Keratinocyte (primary cell): Measurements from ENCODE around the gene MEGF11. TPM values are rescaled to one million over a fixed set of nuclear protein-coding genes. Genes with fewer than 3 reads are reported as not detected.
A peak's percentile ranks its signal among the peaks of the same experiment; 100 is the strongest.

Experiments used
- DNase-seq: peaks from one replicate; pipeline ENCODE4 v3.0.0-alpha.2; 2011; ENCODE audit warnings: low read depth, missing footprints, low spot score
- FAIRE-seq: peaks from 2 replicates; lab custom pipeline; 2011; peaks lifted over from hg19 to GRCh38; lab: Jason Lieb, UNC
- H2AFZ ChIP-seq: 2 replicates; pipeline ENCODE4 v1.6.0; 2012; ENCODE audit warnings: low read length, control low read depth, inconsistent platforms; ENCODE audit not compliant: control insufficient read depth
- H3K27ac ChIP-seq: 2 replicates; pipeline ENCODE4 v1.5.1; 2011; ENCODE audit warnings: low read length; ENCODE audit not compliant: control insufficient read depth, insufficient read depth
- H3K27me3 ChIP-seq: 3 replicates; pipeline ENCODE4 v1.6.0; 2011; ENCODE audit warnings: low read length; ENCODE audit not compliant: control insufficient read depth, insufficient read depth; ENCODE audit errors: extremely low read depth
- H3K36me3 ChIP-seq, 2 experiments: 2 replicates in 1 of 2; 3 replicates in 1 of 2; pipeline ENCODE4 v1.5.1; 2011; ENCODE audit warnings: low read length in 2 of 2, mild to moderate bottlenecking in 1 of 2; ENCODE audit not compliant: control insufficient read depth in 2 of 2, insufficient read depth in 2 of 2; ENCODE audit errors: extremely low read depth in 1 of 2
- H3K4me1 ChIP-seq: 3 replicates; pipeline ENCODE4 v1.5.1; 2011; ENCODE audit warnings: low read length; ENCODE audit not compliant: control insufficient read depth, insufficient read depth; ENCODE audit errors: extremely low read depth
- H3K4me2 ChIP-seq: 3 replicates; pipeline ENCODE4 v1.6.0; 2011; ENCODE audit warnings: low read depth, low read length; ENCODE audit not compliant: control insufficient read depth, insufficient read depth; ENCODE audit errors: extremely low read depth
- H3K4me3 ChIP-seq, 3 experiments: fragments of 200-600 bp in 1 of 3; sonication (generic) in 1 of 3; 2 replicates in 2 of 3; 3 replicates in 1 of 3; pipeline ENCODE4 v1.5.1; 2011 to 2016; ENCODE audit warnings: low read length in 3 of 3, mild to moderate bottlenecking in 3 of 3, control low read depth in 2 of 3, inconsistent platforms in 1 of 3, low read depth in 1 of 3, mixed read lengths in 1 of 3, mixed run types in 1 of 3, moderate library complexity in 1 of 3; ENCODE audit not compliant: control insufficient read depth in 2 of 3, insufficient read depth in 2 of 3; ENCODE audit errors: extremely low read depth in 1 of 3
- H3K79me2 ChIP-seq: 2 replicates; pipeline ENCODE4 v1.6.0; 2012; ENCODE audit warnings: low read length; ENCODE audit not compliant: control insufficient read depth, insufficient read depth
- H3K9ac ChIP-seq: 3 replicates; pipeline ENCODE4 v1.6.0; 2011; ENCODE audit warnings: low read length; ENCODE audit not compliant: control insufficient read depth, insufficient read depth; ENCODE audit errors: extremely low read depth
- H3K9me1 ChIP-seq: 3 replicates; pipeline ENCODE4 v1.6.0; 2011; ENCODE audit warnings: low read length; ENCODE audit not compliant: control insufficient read depth, insufficient read depth; ENCODE audit errors: extremely low read depth
- H3K9me3 ChIP-seq: 2 replicates; pipeline ENCODE4 v1.5.1; 2012; ENCODE audit warnings: low read depth, low read length; ENCODE audit not compliant: control insufficient read depth
- H4K20me1 ChIP-seq: 3 replicates; pipeline ENCODE4 v1.6.0; 2011; ENCODE audit warnings: low read length; ENCODE audit not compliant: control insufficient read depth, insufficient read depth; ENCODE audit errors: extremely low read depth
- EZH2 ChIP-seq: IDR thresholded peaks from one replicate; pipeline ENCODE4 v1.6.1; 2012; ENCODE audit warnings: inconsistent platforms, mild to moderate bottlenecking, low read length, moderate library complexity
- dilution Hi-C: fragments of 300-500 bp; cut with MboI; formaldehyde crosslinking; loops from one replicate; pipeline ENCODE4 v1.7.0; 2020; ENCODE audit warnings: low sequenced_read_pairs; ENCODE audit not compliant: extremely low pct_ligation_motif_present
- polyA plus RNA-seq, 5 experiments: library from polyadenylated mRNA; depleted of rRNA in 3 of 5; stranded (reverse) in 3 of 5; stranded (forward) in 1 of 5; unstranded in 1 of 5; fragments of >200 nt; gene quantifications; 1 replicate in 1 of 5; 2 replicates in 3 of 5; 3 replicates in 1 of 5; pipeline versions ENCODE4 v1.2.1 to v1.2.3, GENCODE V29; 2011 to 2012; ENCODE audit warnings: missing spikeins in 2 of 5, low read depth in 1 of 5, low replicate concordance in 1 of 5
- TF ChIP-seq, protein P1 (sequence below), 3 experiments: IDR thresholded peaks in 1 of 3; conservative IDR thresholded peaks in 1 of 3; optimal IDR thresholded peaks in 1 of 3; 2 replicates in 2 of 3; 3 replicates in 1 of 3; pipeline versions ENCODE3 to v1.5.1; 2011; ENCODE audit warnings: low read length in 3 of 3, mild to moderate bottlenecking in 3 of 3, moderate library complexity in 2 of 3, control low read depth in 1 of 3, inconsistent platforms in 1 of 3; ENCODE audit not compliant: insufficient read depth in 2 of 3; ENCODE audit errors: extremely low read depth in 1 of 3

The MEGF11 gene
- polyA plus RNA-seq, 1 donor (not counting 4 experiments of a cell fraction or from before 2014, with no cell fraction given) = not detected

GRCh38 chr15:65956307-65956706, 297.2 kb downstream of the MEGF11 start:
- Histone ChIP-seq H3K9me1 (no peaks in the 10 kb centered on the region), H3K9me3 (no peaks in the 10 kb centered on the region), H3K36me3 (no peaks in the 10 kb centered on the region), H3K79me2 (no peaks in the 10 kb centered on the region), H3K4me3 (no peak overlapping the region), H3K27me3 (peaks cover 17% of the 10 kb centered on the region), H2AFZ (no peak overlapping the region), H4K20me1 (no peaks in the 10 kb centered on the region), H3K27ac (no peak overlapping the region), H3K9ac (no peak overlapping the region), H3K4me2 (no peak overlapping the region), H3K4me1 (peaks cover 5% of the 10 kb centered on the region)
- dilution Hi-C loops = no loop called here
- FAIRE-seq = no peak
- no peak for TF ChIP-seq EZH2
- TF ChIP-seq, protein P1, sequence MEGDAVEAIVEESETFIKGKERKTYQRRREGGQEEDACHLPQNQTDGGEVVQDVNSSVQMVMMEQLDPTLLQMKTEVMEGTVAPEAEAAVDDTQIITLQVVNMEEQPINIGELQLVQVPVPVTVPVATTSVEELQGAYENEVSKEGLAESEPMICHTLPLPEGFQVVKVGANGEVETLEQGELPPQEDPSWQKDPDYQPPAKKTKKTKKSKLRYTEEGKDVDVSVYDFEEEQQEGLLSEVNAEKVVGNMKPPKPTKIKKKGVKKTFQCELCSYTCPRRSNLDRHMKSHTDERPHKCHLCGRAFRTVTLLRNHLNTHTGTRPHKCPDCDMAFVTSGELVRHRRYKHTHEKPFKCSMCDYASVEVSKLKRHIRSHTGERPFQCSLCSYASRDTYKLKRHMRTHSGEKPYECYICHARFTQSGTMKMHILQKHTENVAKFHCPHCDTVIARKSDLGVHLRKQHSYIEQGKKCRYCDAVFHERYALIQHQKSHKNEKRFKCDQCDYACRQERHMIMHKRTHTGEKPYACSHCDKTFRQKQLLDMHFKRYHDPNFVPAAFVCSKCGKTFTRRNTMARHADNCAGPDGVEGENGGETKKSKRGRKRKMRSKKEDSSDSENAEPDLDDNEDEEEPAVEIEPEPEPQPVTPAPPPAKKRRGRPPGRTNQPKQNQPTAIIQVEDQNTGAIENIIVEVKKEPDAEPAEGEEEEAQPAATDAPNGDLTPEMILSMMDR (optimal IDR thresholded peaks at IDR 0.05 in 1 of 3, IDR thresholded peaks at IDR 0.05 in 1 of 3, conservative IDR thresholded peaks at IDR 0.05 in 1 of 3; ENCODE audit: extremely low read depth in 1 of 3, insufficient read depth in 2 of 3, low read length in 3 of 3) = no peak
- DNase-seq = no peak

- FAIRE-seq (peak; percentile 44), DNase-seq (peak; percentile 32)
- H3K36me3 ChIP-seq = no peaks in the 10 kb centered on the region
- H3K4me2 ChIP-seq = no peak overlapping the region
- no peak overlapping the region for H3K4me3 ChIP-seq
- no peaks in the 10 kb centered on the region for H4K20me1 ChIP-seq
- H3K79me2 ChIP-seq = no peaks in the 10 kb centered on the region
- H3K27me3 ChIP-seq = peaks cover 7% of the 10 kb centered on the region
- H2AFZ ChIP-seq = no peak overlapping the region
- no peaks in the 10 kb centered on the region for H3K9me1 ChIP-seq
- H3K4me1 ChIP-seq = peaks cover 5% of the 10 kb centered on the region
- no peaks in the 10 kb centered on the region for H3K9me3 ChIP-seq
- dilution Hi-C loops = no loop called here
- TF ChIP-seq, protein P1 (optimal IDR thresholded peaks at IDR 0.05 in 1 of 3, IDR thresholded peaks at IDR 0.05 in 1 of 3, conservative IDR thresholded peaks at IDR 0.05 in 1 of 3; ENCODE audit: extremely low read depth in 1 of 3, insufficient read depth in 2 of 3, low read length in 3 of 3) = no peak
- no peak for TF ChIP-seq EZH2
- no peak overlapping the region for H3K27ac ChIP-seq
- H3K9ac ChIP-seq = no peak overlapping the region
Observed at GRCh38 chr15:65954289-65954741, 299.2 kb downstream of the MEGF11 start.
